COR-L47 (cell line): ENCODE measurements around the gene FLOT1.
"Not testable (repeated sequence)": the region's sequence is repeated elsewhere in the genome, so short reads cannot be mapped to it uniquely, and the experiment has no call there.

ENCODE experiments used
- DNase-seq: peaks from one replicate; lab custom pipeline; 2025; lab: John Stamatoyannopoulos, UW

The FLOT1 gene

GRCh38 chr6:30723159-30723842 is 19.2 kb downstream of the FLOT1 start:
- not testable (repeated sequence) for DNase-seq

GRCh38 chr6:30722280-30723112 is 20.0 kb downstream of the FLOT1 start:
- DNase-seq = peak; percentile 53

- not testable (repeated sequence) for DNase-seq
Measured at GRCh38 chr6:30722025-30722279, 20.5 kb downstream of the FLOT1 start.

GRCh38 chr6:30721198-30722024 is 21.1 kb downstream of the FLOT1 start:
- DNase-seq = peak; percentile 92

GRCh38 chr6:30720738-30721197 is 21.7 kb downstream of the FLOT1 start:
- peak; percentile 86 for DNase-seq

- peak; percentile 98 for DNase-seq
Measured at GRCh38 chr6:30719791-30720737, 22.4 kb downstream of the FLOT1 start, which contains the start of gene TUBB. TUBB (plus strand) TSS chr6:30720352; CDS start chr6:30720507, 155 bp downstream.

GRCh38 chr6:30719356-30719755 is 23.1 kb downstream of the FLOT1 start:
- DNase-seq = no peak

GRCh38 chr6:30717845-30718720 is 24.4 kb downstream of the FLOT1 start:
- DNase-seq = not testable (repeated sequence)

GRCh38 chr6:30717129-30717844 is 25.2 kb downstream of the FLOT1 start, which contains the start of gene MDC1:
MDC1 (minus strand) TSS chr6:30717281; CDS start chr6:30715175, 2,106 bp downstream.
- DNase-seq = peak; percentile 100

- DNase-seq = no peak
Measured at GRCh38 chr6:30716879-30717128, 25.7 kb downstream of the FLOT1 start.

- no peak for DNase-seq
Measured at GRCh38 chr6:30714263-30714662, 28.2 kb downstream of the FLOT1 start.

- DNase-seq = no peak
Measured at GRCh38 chr6:30712441-30712945, 30.0 kb downstream of the FLOT1 start.

- no peak for DNase-seq
Measured at GRCh38 chr6:30711758-30712380, 30.6 kb downstream of the FLOT1 start.

- no peak for DNase-seq
Measured at GRCh38 chr6:30709101-30709868, 33.2 kb downstream of the FLOT1 start.

- DNase-seq = peak; percentile 92
Measured at GRCh38 chr6:30707281-30707850, 35.1 kb downstream of the FLOT1 start.

- no peak for DNase-seq
Measured at GRCh38 chr6:30705620-30706019, 36.9 kb downstream of the FLOT1 start.

GRCh38 chr6:30703821-30704220 is 38.7 kb downstream of the FLOT1 start:
- no peak for DNase-seq

GRCh38 chr6:30703011-30703410 is 39.5 kb downstream of the FLOT1 start:
- no peak for DNase-seq
